ENCODE results near the gene AGPAT3. TPM values are rescaled to one million over a fixed set of nuclear protein-coding genes. Genes with fewer than 3 reads are reported as not detected.

The AGPAT3 gene
- total RNA-seq, 1 experiment from 2014 or later: 14.7 TPM

- no peak for DNase-seq (ENCODE audit: low spot score)
- in situ Hi-C loops (cut with HindIII; ENCODE audit: low sequenced_read_pairs): no loop called here
Measured at GRCh38 chr21:43942201-43942600, 77.2 kb downstream of the AGPAT3 start.

DNA sequence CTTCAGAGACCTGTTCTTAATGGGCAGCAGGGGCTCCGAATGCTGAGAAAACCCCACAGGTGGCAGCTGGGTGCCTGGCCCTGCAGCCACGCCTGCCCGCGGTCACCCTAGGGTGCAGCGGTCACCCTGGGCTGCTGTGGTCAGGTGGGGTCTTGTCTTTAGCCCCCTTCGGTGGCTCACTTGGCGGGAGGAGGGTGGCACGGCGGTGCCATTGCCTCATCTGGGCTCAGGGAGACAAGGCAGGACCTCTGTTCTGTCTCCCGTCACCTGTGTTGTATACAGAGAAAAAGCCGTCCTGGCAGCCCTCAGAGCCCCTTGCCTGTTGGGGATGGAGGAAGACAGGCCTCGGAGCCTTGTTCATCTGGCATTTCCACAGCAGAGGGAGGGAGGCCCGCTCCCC, 77.6 kb downstream of the AGPAT3 start:
- no peak for DNase-seq (ENCODE audit: low spot score)
- in situ Hi-C loops (cut with HindIII; ENCODE audit: low sequenced_read_pairs): no loop called here

DNA sequence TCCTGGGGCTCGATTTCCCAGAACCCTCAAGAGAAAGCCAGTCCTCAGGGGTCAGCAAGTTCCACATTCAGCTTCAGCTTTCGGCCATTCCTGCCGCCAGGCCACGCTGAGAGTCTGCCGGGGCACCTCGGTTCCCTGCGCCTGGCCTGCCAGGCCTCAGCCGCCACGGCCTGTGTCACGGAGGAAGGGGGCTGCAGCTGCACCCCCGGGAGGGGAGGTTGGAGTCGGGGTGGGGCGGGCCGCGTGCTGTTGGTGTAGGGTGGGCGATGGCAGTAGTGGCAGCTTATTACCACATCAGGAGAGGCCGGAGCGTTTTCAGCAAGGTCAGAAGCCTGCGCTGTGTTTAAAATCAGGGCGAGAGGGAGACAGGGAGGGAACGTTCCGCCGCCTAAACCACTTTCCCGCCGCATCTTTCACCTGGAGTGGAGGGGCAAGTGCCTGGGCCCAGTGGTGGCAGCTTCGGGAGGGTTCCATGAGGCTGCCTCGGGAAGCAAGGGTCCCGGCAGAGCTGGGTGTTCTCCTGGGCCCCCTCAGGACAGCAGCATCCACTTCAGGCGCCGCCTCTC, 78.6 kb downstream of the AGPAT3 start:
- no peak for DNase-seq (ENCODE audit: low spot score)
- in situ Hi-C loops (cut with HindIII; ENCODE audit: low sequenced_read_pairs): no loop called here

GRCh38 chr21:43944078-43944633, 79.1 kb downstream of the AGPAT3 start:
- in situ Hi-C loops (cut with HindIII; ENCODE audit: low sequenced_read_pairs): no loop called here
- DNase-seq (ENCODE audit: low spot score): no peak

- no peak for DNase-seq (ENCODE audit: low spot score)
- in situ Hi-C loops (cut with HindIII; ENCODE audit: low sequenced_read_pairs): no loop called here
Measured at GRCh38 chr21:43944757-43945156, 79.7 kb downstream of the AGPAT3 start.

- DNase-seq (ENCODE audit: low spot score): no peak
- in situ Hi-C loops (cut with HindIII; ENCODE audit: low sequenced_read_pairs): no loop called here
Measured at GRCh38 chr21:43948740-43949498, 83.9 kb downstream of the AGPAT3 start.

- DNase-seq (ENCODE audit: low spot score): no peak
Measured at GRCh38 chr21:43949499-43950208, 84.6 kb downstream of the AGPAT3 start.

DNA sequence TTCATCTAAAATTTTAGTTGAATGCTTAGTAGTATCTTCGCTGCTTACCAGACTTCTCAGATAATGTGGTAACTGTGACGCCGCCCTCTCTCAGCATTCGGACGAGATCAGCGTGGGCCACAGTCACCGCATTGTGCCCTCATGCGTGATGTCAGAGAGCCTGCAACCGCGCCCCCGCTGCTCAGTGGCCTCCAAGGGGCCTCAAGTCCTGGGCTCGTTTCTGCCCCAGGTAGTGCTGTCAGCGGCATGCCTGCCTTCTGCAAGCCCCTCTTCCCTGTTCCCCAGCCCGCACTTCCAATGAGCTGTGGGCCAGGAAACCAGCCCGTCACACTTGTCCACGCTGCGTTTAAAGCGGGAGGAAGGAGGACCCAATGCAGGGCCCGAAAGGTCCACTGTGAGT, 85.5 kb downstream of the AGPAT3 start:
- in situ Hi-C loops (cut with HindIII; ENCODE audit: low sequenced_read_pairs): no loop called here
- DNase-seq (ENCODE audit: low spot score): no peak

More at GRCh38 chr21:43949499-43950208, 84.6 kb downstream of the AGPAT3 start:
- in situ Hi-C loops (cut with HindIII; ENCODE audit: low sequenced_read_pairs): no loop called here

GRCh38 chr21:43950936-43951335, 85.9 kb downstream of the AGPAT3 start:
- DNase-seq (ENCODE audit: low spot score): no peak
- in situ Hi-C loops (cut with HindIII; ENCODE audit: low sequenced_read_pairs): no loop called here

- in situ Hi-C loops (cut with HindIII; ENCODE audit: low sequenced_read_pairs): no loop called here
Measured at GRCh38 chr21:43951911-43952703, 87.1 kb downstream of the AGPAT3 start.

GRCh38 chr21:43953021-43953420, 88.0 kb downstream of the AGPAT3 start:
- peak; percentile 67 for DNase-seq (ENCODE audit: low spot score)
- in situ Hi-C loops (cut with HindIII; ENCODE audit: low sequenced_read_pairs): no loop called here

More at GRCh38 chr21:43951911-43952703, 87.1 kb downstream of the AGPAT3 start:
- DNase-seq (ENCODE audit: low spot score): no peak

DNA sequence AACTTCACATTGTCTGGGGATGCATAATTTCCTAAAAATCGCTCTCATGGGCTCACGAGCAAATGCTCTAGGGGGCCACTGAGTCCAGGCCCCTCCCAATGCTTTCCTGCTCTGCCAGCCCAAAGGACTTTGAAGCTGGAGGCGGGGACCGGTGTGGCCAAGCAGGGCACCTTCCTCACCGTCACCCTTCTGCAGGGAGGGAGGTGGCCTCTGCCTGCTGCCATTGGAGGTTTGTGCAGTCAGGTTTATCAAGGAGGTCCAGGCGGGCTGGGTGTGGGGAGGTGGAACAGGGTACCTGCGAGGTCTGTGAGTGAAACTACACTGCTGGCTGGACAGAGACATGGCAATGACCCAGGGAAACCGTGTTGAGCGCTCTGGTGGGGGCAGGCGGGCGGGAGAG, 89.0 kb downstream of the AGPAT3 start:
- no peak for DNase-seq (ENCODE audit: low spot score)
- in situ Hi-C loops (cut with HindIII; ENCODE audit: low sequenced_read_pairs): no loop called here

DNA sequence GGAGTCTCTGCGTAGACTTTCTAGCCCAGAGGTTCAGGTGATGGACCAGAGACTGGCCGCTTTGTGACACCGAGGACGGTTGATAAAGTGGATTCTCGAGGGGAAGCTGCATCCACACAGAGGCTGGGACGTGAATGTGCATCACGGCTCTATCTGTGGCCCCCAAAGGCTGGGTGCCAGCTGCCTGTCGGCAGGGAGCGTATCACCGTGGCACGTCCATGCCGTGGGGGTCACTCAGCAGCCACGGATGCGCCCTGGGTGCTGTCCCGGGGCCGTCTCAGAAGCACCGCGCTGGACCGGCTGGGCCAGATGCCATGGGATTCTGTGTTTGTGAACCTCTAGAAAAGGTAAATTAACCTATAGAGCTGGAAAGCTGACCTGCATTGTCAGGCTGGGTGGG, 89.9 kb downstream of the AGPAT3 start:
- DNase-seq (ENCODE audit: low spot score): no peak
- in situ Hi-C loops (cut with HindIII; ENCODE audit: low sequenced_read_pairs): no loop called here

GRCh38 chr21:43956019-43956669, 91.1 kb downstream of the AGPAT3 start:
- in situ Hi-C loops (cut with HindIII; ENCODE audit: low sequenced_read_pairs): no loop called here
- no peak for DNase-seq (ENCODE audit: low spot score)

GRCh38 chr21:43956670-43957035, 91.6 kb downstream of the AGPAT3 start:
- no peak for DNase-seq (ENCODE audit: low spot score)
- in situ Hi-C loops (cut with HindIII; ENCODE audit: low sequenced_read_pairs): no loop called here

GRCh38 chr21:43957128-43957571, 92.1 kb downstream of the AGPAT3 start:
- in situ Hi-C loops (cut with HindIII; ENCODE audit: low sequenced_read_pairs): no loop called here
- no peak for DNase-seq (ENCODE audit: low spot score)

DNA sequence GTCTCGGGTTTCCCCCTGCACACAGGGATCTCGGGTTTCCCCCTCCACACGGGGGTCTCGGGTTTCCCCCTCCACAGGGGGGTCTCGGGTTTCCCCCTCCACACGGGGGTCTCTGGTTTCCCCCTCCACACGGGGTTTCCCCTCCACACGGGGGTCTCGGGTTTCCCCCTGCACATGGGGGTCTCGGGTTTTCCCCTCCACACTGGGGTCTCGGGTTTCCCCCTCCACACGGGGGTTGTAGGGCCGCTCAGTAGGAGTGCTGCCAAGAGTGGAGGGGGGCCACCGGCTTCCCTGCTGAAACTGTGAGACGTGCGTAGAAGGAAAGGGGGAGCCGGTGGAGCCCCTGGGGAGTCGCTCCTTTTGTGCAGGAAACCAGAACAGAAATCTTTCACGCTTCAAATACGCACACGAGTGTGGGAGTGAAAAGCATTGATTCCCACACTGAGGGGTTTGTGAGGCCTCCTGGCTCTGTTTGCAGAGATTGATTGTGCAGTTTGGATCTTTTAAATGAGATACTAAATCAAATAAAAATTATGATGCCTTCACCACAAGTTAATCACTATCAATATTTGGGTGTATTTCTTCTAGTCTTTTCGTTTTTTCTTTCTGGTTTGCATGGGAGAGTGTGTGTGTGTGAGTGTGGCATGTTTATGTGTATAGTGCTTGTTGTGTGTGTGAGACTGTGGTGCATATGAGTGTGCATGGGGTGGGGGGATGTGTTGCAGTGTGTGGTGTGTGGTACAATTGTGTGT, 92.8 kb downstream of the AGPAT3 start:
- DNase-seq (ENCODE audit: low spot score): no peak
- in situ Hi-C loops (cut with HindIII; ENCODE audit: low sequenced_read_pairs): no loop called here

Data from G401 (cell line).